ENCODE measurements around the gene GTF2F2. TPM values are rescaled to one million over a fixed set of nuclear protein-coding genes. Genes with fewer than 3 reads are reported as not detected.

The GTF2F2 gene
- total RNA-seq = 60.1 and 65.6 TPM in 2 replicates

GRCh38 chr13:45119991-45120864 lies at the start of gene GTF2F2:
Gene GTF2F2 (plus strand): TSS chr13:45120510. CDS start chr13:45120656, 146 bp downstream.
- peak; percentile 78 for DNase-seq (ENCODE audit: low read depth)

DNA sequence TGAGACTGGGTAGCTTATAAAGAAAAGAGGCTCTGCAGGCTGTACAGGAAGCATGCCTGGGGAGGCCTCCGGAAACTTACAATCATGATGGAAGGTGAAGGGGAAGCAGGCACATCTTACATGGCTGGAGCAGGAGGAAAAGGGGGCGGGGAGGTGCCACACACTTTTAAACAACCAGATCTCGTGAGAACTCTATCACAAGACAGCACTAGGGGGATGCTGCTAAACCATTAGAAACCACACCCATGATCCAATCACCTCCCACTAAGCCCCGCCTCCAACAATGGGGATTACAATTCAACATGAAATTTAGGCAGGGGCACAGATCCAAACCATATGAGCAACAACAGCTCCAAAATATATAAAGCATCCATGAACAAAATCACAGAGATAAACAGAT lies 46.5 kb upstream of the GTF2F2 start:
- no peak for DNase-seq (ENCODE audit: low read depth)

GRCh38 chr13:45074721-45075120 lies 45.6 kb upstream of the GTF2F2 start:
- no peak for DNase-seq (ENCODE audit: low read depth)

GRCh38 chr13:45078003-45078402 lies 42.3 kb upstream of the GTF2F2 start:
- no peak for DNase-seq (ENCODE audit: low read depth)

- DNase-seq (ENCODE audit: low read depth) = no peak
Measured at GRCh38 chr13:45082964-45083363, 37.3 kb upstream of the GTF2F2 start.

DNA sequence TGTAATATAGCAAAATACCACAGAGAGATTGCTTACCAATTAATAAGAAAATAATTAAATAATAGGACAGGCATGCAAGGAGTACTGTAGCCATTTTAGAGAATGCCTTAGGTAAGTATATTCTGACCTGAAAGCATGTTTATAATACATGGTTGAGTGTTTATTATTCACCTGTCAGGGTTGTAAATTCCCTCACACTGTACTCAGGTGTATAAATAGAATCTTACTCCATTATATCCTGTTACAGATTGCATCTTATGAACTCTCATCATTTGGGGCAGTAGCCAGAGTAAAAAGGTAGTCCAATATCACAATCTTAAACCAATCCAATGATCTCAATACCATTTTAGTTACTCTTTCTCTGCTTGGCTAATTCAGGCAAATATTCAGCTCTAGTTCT lies 35.8 kb upstream of the GTF2F2 start:
- no peak for DNase-seq (ENCODE audit: low read depth)

- no peak for DNase-seq (ENCODE audit: low read depth)
Measured at GRCh38 chr13:45086484-45086883, 33.8 kb upstream of the GTF2F2 start.

- DNase-seq (ENCODE audit: low read depth) = peak; percentile 46
Measured at GRCh38 chr13:45092663-45093062, 27.6 kb upstream of the GTF2F2 start.

DNA sequence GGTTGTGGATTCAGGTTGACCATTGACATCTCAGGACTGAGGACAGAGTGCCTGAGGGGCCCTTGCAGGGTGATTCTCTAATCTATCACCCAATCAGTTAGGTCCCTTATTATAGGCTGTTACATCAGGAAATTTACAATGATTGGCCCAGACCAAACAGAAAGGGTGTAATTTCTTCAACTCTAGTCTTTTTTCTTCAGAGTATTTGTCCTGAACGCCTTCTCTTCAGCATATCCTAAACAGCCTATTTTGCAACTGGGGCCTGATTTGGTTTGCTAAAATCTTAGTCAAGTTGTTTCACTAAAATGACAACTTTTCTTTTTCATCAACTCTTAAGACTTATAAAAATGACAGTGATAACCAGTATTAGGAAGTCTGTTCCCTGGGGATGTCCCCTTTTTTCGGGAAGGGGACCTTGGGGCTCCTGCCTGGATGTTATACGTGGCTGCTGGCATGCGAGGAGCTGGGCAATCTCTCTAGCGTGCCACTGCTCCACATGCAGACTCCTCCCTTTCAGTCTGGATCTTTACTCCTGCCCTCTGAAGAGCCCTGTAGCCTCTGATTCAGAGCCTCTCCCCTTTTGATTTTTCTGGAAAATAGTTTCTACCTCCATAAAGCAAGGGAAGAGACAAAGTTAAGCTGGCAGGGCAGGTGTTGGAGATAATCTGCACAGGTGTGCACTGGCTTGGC lies 19.6 kb upstream of the GTF2F2 start:
- no peak for DNase-seq (ENCODE audit: low read depth)

DNA sequence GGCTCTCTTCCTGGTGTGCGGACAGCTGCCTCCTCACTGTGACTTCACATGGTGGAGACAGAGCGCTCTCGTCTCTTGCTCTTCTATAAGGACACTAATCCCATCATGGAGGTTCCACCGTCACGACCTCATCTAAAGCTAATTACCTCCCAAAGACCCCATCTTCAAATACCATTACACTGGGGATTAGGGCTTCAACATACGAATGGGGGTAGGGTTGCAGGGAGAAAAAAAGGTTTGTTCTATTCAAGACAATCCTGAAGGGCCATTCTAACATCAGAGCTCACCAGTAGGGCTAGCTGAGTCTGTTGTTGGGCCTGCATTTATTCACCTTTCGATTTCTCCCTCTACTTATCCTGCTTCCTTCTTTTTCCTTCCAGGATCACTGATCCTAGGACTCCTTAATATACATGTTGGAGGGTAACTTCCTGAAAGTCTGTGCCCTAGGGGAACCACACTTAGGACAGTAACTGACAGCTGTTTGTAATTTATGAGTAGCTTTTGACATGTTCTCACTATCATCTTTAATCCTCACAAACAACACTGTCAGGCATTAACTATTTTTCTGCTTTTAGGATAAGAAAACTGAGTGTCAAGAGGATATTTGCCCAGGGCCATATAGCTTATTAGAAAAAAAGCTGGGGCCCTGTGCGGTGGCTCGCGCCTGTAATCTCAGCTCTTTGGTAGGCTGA lies 18.8 kb upstream of the GTF2F2 start:
- no peak for DNase-seq (ENCODE audit: low read depth)

GRCh38 chr13:45102136-45102507 lies 18.2 kb upstream of the GTF2F2 start:
- DNase-seq (ENCODE audit: low read depth) = no peak

DNA sequence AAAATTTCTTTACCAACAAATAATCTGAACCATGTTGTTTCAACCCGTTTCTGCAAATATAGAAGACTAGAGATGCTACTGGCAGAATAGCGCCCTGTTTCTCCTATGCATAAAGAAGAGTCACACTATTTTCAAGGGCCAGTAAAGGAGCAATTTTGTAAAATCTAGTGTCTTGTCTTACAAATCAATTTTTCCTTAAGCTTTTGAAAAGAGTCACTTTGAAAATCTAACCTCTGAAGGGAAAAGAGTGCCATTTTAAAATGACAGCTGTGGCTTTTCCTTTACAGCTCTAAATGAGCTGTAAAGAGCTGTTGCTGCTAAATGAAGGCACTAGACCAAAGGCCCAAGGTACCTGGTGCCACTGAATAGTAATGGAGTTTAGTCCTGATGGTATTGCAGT lies 16.9 kb upstream of the GTF2F2 start:
- no peak for DNase-seq (ENCODE audit: low read depth)

DNA sequence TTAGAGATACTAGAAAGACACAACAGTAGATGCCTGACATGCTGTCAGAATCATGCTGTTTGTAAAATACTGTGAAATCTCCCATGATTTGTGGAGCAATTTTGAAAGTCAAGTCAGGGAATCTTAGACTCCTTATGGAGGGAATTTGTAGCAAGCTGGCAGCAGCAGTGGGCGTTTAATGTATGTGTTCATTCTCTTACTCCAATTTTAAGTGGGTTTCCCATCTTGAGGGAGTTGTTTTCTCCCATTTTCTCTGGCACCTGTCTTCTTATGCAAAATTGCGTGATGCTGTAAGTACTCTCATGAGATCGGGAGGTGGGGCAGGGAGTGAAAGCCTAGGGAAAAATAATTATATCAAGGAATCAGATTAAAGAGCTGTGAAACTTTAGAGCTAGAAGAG lies 16.0 kb upstream of the GTF2F2 start:
- no peak for DNase-seq (ENCODE audit: low read depth)

- DNase-seq (ENCODE audit: low read depth) = peak; percentile 10
Measured at GRCh38 chr13:45105895-45106294, 14.4 kb upstream of the GTF2F2 start.

DNA sequence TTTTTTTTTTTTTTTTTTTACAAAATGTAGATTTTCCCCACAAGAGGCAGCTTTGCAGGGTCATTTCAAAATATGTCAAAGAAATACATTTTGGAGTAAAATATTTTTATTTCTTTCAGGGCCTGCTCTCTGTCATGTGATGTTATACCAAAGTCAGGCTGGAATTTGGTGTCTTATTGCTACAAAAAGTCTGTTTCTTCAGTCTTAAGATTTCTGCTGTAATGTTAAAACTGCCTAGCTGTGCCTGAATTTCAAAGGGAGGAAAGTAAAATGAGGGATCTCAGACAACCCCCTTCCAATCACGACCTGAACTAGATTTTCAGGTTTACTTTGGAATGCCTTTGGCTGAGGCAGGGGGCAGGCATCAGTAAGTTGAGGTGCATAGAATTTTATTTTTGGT lies 12.8 kb upstream of the GTF2F2 start:
- DNase-seq (ENCODE audit: low read depth) = no peak

DNA sequence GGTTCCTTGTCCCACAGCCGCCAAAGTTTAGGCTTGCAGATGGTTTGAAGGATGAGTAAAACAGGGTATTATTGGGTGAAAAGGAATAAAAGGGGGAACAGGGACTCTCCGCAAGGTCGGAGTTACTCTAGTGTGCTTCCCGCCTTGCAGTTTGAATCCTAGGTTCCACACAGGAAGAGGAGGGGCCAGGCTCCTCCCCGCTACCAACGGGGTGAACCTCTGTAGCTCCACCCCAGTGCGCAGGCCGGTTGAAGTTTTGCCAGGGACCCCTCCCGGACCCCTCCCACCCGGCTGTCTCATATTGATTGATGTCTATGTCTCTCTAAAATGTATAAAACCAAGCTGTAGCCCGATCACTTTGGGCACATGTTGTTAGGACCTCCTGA lies 11.6 kb upstream of the GTF2F2 start:
- no peak for DNase-seq (ENCODE audit: low read depth)

- DNase-seq (ENCODE audit: low read depth) = peak; percentile 96
Measured at GRCh38 chr13:45109102-45109720, 11.1 kb upstream of the GTF2F2 start.

DNA sequence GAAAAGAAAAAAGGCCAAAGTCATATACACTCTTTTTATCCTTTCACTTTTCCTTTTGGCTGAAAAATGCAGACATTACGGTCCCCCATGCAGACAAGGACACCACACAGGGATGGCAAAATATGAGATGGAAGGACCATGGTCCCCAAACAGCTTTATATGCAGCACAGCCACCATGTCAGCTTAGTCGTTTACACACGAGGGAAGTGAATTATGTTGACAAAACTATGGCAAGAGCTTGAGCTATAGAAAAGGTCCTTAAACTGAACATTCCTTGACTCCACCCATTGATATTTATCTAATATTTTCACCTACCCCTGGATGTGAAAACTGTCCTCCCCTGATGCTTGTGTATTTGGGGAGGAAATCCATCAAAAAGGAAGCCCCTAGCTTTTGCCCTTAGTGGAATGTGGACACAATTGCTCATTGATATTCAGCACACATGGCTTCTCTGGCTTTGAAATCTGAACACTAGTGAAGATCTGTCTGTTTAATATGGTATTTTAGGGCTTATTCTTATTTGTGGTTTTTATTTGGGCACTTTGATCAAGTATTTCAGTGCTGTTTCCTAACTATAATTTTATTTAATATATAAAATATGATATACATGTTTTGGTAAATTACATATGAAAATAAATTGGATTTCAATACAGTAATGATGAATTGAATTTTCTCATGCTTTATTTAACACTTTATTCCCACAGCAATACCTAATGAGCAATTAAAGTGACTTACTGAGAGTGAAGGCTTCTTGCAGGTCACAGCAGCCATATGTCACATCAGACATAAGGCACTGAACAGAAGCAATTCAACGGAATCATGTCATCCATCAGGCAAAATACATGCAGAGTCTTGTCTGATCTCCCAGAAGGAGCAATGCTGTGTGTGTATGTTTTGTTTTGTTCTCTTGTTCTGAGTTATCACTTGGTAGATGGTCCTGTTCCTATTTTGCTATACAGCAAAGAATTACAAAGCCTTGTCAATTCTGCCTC lies 6.8 kb upstream of the GTF2F2 start:
- no peak for DNase-seq (ENCODE audit: low read depth)

- no peak for DNase-seq (ENCODE audit: low read depth)
Measured at GRCh38 chr13:45119469-45119990, 780 bp upstream of the GTF2F2 start.

GRCh38 chr13:45120967-45121831 lies 889 bp downstream of the GTF2F2 start:
- DNase-seq (ENCODE audit: low read depth) = peak; percentile 77

Data from renal cortical epithelial cell (primary cell).